ENCODE measurements around the gene SDHAF4. TPM values are rescaled to one million over a fixed set of nuclear protein-coding genes. Genes with fewer than 3 reads are reported as not detected.
"Not testable (repeated sequence)": the region's sequence is repeated elsewhere in the genome, so short reads cannot be mapped to it uniquely, and the experiment has no call there.

Gene SDHAF4
- total RNA-seq, 4 donors from 2014 or later = 5.1 to 9.3 (median 8.4) TPM

GRCh38 chr6:70593118-70593486, 26.4 kb downstream of the SDHAF4 start:
- DNase-seq (ENCODE audit: low spot score in 2 of 2) = no peak
- intact Hi-C loops (cut with DNase I; ENCODE audit: low total_unique reads) = no loop called here
- WGBS, 2 donors = 92 to 100% methylated on average over 3 of the region's 3 CpGs
- no peak overlapping the region for H3K4me3 ChIP-seq (ENCODE audit: low read depth, poor library complexity, severe bottlenecking)
- TF ChIP-seq POLR2A (IDR thresholded peaks at IDR 0.05) (no peak), CTCF (IDR thresholded peaks at IDR 0.05) (no peak)

- DNase-seq (ENCODE audit: low spot score in 2 of 2) = no peak
- WGBS, 2 donors = 74 to 84% methylated on average over 4 of the region's 4 CpGs
- H3K4me3 ChIP-seq (ENCODE audit: low read depth, poor library complexity, severe bottlenecking) = no peak overlapping the region
- no peak for TF ChIP-seq CTCF (IDR thresholded peaks at IDR 0.05)
- no peak for TF ChIP-seq POLR2A (IDR thresholded peaks at IDR 0.05)
- intact Hi-C loops (cut with DNase I; ENCODE audit: low total_unique reads) = no loop called here
Measured at GRCh38 chr6:70599187-70599586, 32.5 kb downstream of the SDHAF4 start.

- TF ChIP-seq POLR2A (IDR thresholded peaks at IDR 0.05) = no peak
- TF ChIP-seq CTCF (IDR thresholded peaks at IDR 0.05) = no peak
- H3K4me3 ChIP-seq (ENCODE audit: low read depth, poor library complexity, severe bottlenecking) = no peak overlapping the region
- 68 to 87% methylated on average over 3 of the region's 3 CpGs for WGBS, 2 donors
- intact Hi-C loops (cut with DNase I; ENCODE audit: low total_unique reads) = no loop called here
- DNase-seq (ENCODE audit: low spot score in 2 of 2) = no peak
Measured at GRCh38 chr6:70601014-70601413, 34.3 kb downstream of the SDHAF4 start.

GRCh38 chr6:70604254-70604653, 37.5 kb downstream of the SDHAF4 start:
- no peak for TF ChIP-seq CTCF (IDR thresholded peaks at IDR 0.05)
- TF ChIP-seq POLR2A (IDR thresholded peaks at IDR 0.05) = no peak
- no peak overlapping the region for H3K4me3 ChIP-seq (ENCODE audit: low read depth, poor library complexity, severe bottlenecking)
- no peak for DNase-seq (ENCODE audit: low spot score in 2 of 2)
- WGBS, 2 donors = 71 to 83% methylated on average over 6 of the region's 6 CpGs
- intact Hi-C loops (cut with DNase I; ENCODE audit: low total_unique reads) = no loop called here

- WGBS, 2 donors = 74 to 81% methylated on average over 2 of the region's 2 CpGs
Measured at GRCh38 chr6:70607371-70607770, 40.6 kb downstream of the SDHAF4 start.

GRCh38 chr6:70609181-70609580, 42.5 kb downstream of the SDHAF4 start:
- DNase-seq (ENCODE audit: low spot score in 2 of 2); H3K4me3 ChIP-seq (ENCODE audit: low read depth, poor library complexity, severe bottlenecking); intact Hi-C loops (cut with DNase I; ENCODE audit: low total_unique reads): not testable (repeated sequence)
- WGBS, 2 donors = 93 to 94% methylated on average over 13 of the region's 13 CpGs

More at GRCh38 chr6:70607371-70607770, 40.6 kb downstream of the SDHAF4 start:
- intact Hi-C loops (cut with DNase I; ENCODE audit: low total_unique reads); H3K4me3 ChIP-seq (ENCODE audit: low read depth, poor library complexity, severe bottlenecking); DNase-seq (ENCODE audit: low spot score in 2 of 2): not testable (repeated sequence)

- intact Hi-C loops (cut with DNase I; ENCODE audit: low total_unique reads) = no loop called here
- H3K4me3 ChIP-seq (ENCODE audit: low read depth, poor library complexity, severe bottlenecking) = no peak overlapping the region
- DNase-seq (ENCODE audit: low spot score in 2 of 2) = no peak
- TF ChIP-seq CTCF (IDR thresholded peaks at IDR 0.05) = no peak
- no peak for TF ChIP-seq POLR2A (IDR thresholded peaks at IDR 0.05)
- WGBS, 2 donors = 81 to 92% methylated on average over 3 of the region's 3 CpGs
Measured at GRCh38 chr6:70616728-70617260, 50.1 kb downstream of the SDHAF4 start.

Data from lower leg skin (tissue), 4 donors.